GM21576 (cell line): Measurements from ENCODE around the gene ACTR5.
A peak's percentile ranks its signal among the peaks of the same experiment; 100 is the strongest.

Source experiments
- ATAC-seq: cut with Tn5 transposase; IDR thresholded peaks from one replicate; pipeline ENCODE4 v1.9.1; 2021; ENCODE audit warnings: mild to moderate bottlenecking, moderate library complexity; ENCODE audit not compliant: unreplicated experiment

Gene ACTR5

DNA sequence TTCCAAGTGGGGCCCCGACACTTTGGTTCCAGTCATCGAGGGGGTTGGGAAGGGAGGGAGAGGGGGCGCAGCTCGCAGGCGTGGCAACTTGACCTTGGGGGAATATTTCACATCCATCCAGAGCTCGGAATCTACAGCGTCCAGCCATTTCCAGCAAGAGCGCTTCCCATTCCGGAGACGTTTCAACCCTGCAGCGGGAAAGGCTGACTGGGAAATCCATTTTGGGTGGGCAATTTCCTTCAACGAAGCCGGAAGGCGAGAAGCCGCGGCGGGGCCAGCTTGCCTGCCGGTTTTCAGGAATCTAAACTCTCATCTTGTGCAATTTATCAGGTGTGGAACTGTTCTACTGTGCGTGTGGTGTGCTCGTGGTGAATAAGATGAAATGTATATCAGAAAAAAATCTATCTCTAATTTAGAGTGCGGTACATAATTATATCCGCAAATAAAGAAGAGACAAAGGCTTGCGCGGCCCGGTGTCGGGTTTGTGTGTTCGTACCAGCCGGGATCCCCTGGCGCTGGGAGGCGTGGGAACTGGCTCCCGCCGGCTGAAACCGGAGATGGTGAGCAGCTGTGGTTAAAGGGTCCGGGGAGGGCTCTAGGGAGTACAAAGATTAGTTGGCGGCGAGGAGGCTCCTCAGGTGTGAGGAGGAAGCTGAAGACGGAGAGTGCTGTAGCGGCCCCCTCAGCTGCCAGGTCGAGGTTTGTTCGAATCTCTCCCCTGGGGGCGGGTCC is 19.2 kb upstream of the ACTR5 start:
- ATAC-seq: no peak

- no peak for ATAC-seq
Observed at GRCh38 chr20:38729767-38730166, 18.5 kb upstream of the ACTR5 start.

- ATAC-seq: no peak
Observed at GRCh38 chr20:38730167-38730988, 17.9 kb upstream of the ACTR5 start.

- no peak for ATAC-seq
Observed at GRCh38 chr20:38730989-38731737, 17.1 kb upstream of the ACTR5 start.

- no peak for ATAC-seq
Observed at GRCh38 chr20:38731738-38732113, 16.5 kb upstream of the ACTR5 start.

DNA sequence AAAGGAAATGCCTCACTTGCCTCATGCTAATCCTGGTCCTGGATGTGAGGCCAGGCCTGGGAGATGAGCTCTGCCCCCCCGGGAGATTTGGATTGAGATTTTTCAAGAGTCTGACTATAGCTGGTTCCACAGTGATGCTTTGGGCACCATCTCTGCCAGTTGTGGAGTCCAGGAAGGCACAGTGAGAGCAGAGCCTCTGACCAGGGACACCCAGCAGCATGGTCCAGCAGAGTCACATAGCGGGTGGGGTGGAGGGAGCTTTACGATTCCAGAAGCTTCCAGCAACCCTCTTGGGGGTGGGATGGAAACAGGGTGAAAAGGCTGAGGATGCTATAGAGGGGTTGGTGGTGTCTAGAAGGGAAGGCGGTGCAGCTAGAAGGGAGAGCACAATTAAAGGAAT is 15.3 kb upstream of the ACTR5 start:
- no peak for ATAC-seq

DNA sequence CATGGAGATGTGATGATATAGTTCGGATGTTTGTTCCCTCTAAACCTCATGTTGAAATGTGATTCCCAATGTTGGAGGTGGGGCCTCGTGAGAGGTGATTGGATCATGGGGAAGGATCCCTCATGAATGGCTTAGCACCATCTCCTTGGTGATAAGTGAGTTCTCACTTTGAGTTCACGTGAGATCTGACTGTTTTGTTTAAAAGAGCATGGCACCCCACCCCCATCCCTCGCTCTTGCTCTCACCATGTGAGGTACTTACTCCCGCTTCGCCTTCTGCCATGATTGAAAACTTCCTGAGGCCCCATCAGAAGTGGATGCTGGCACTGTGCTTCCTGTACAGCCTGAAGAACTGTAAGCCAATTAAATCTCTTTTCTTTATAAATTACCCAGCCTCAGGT is 13.1 kb upstream of the ACTR5 start:
- no peak for ATAC-seq

GRCh38 chr20:38737887-38738286 is 10.4 kb upstream of the ACTR5 start:
- ATAC-seq: no peak

- no peak for ATAC-seq
Observed at GRCh38 chr20:38745757-38746156, 2.5 kb upstream of the ACTR5 start.

GRCh38 chr20:38747495-38748096 is 664 bp upstream of the ACTR5 start:
- no peak for ATAC-seq

DNA sequence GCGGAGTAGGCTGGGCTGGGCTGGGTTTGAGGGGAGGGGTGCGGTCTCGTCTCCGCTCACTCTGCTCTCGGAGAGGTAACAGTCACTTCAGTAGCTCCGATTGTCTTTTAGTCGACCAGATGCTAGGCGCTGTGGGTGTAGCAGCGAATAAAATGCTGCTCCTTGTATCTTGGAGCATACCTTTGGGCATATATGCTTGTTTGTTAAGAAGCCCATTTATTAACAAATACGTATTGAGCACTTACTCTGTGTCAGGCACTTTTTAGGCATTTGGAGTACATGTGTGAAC is 545 bp downstream of the ACTR5 start:
- ATAC-seq: peak; percentile 19

- no peak for ATAC-seq
Observed at GRCh38 chr20:38751360-38751976, 3.2 kb downstream of the ACTR5 start.

GRCh38 chr20:38752029-38752428 is 3.8 kb downstream of the ACTR5 start:
- no peak for ATAC-seq

GRCh38 chr20:38754924-38755323 is 6.7 kb downstream of the ACTR5 start:
- no peak for ATAC-seq

DNA sequence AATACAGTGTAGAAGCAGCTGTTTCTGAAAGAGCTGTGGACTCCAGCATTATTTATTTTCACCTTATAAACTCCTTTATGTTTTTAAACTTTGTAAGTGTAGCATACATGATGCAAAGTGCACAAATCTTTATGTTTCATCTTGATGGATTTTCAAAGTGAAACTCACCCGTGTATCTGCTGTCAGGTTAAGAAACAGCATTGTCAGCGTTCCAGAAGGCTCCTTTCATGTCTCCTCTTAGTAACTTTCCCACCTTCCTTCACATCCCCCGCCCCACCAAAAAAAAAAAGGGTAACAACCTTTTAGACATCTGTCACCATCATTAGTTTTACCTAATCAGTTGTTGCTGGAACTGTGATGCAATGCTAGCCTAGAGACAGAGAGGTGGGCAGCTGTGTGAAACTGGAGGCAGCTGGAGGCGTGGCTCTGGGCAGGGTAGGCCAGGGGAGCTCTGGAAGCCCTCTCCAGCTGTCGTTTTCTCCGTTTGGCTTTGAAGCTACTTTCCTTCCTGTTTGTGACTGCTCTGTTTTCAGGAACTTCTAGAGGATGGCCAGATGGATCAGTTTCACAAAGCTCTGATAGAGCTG is 7.2 kb downstream of the ACTR5 start:
- ATAC-seq: no peak

GRCh38 chr20:38757145-38757775 is 9.0 kb downstream of the ACTR5 start:
- no peak for ATAC-seq

- ATAC-seq: no peak
Observed at GRCh38 chr20:38759106-38759505, 10.8 kb downstream of the ACTR5 start.

GRCh38 chr20:38760978-38761377 is 12.7 kb downstream of the ACTR5 start:
- no peak for ATAC-seq

DNA sequence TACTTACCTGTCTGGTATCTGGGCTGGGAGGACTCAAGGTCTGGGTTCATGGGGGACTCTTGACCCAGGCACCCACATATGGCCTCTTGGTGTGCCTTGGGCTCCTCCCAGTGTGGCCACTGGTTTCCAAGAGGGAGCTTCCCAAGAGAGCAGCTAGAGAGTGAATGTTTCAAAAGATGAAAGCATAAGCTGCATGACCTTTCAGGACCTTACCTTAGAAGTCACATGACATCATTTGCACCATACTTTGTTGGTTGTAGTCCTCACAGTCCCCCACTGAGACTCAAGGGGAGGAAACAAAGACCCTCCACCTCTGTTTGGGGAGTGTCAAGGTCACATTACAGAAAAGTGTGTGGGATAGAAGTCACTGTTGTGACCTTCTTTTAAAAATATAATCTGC is 13.9 kb downstream of the ACTR5 start:
- ATAC-seq: no peak

GRCh38 chr20:38763616-38764015 is 15.4 kb downstream of the ACTR5 start:
- ATAC-seq: no peak
